HEK293 (cell line): ENCODE measurements around the gene CAPN1.
A peak's percentile ranks its signal among the peaks of the same experiment; 100 is the strongest.

Source experiments
- CTCF ChIA-PET: fragments of 350-600 bp; formaldehyde crosslinking; extraction: SDS; loops from one replicate; lab custom pipeline; 2021; ENCODE audit warnings: antibody characterized with exemption; lab: Yijun Ruan, JAX
- POLR2A ChIA-PET: fragments of 300-600 bp; formaldehyde crosslinking; extraction: SDS; loops from one replicate; lab custom pipeline; 2020; ENCODE audit warnings: antibody characterized with exemption, inconsistent platforms; lab: Yijun Ruan, JAX
- H3K27ac ChIP-seq: fragments of 200-500 bp; sonication (Bioruptor generic); 2 replicates; pipeline ENCODE4 v1.5.1; 2014; ENCODE audit warnings: low read depth, low read length, control low read depth, inconsistent platforms; ENCODE audit errors: extremely low read depth
- H3K36me3 ChIP-seq, 2 experiments: fragments of 200-500 bp in 1 of 2; sonication (Bioruptor generic) in 1 of 2; 1 replicate in 1 of 2; 2 replicates in 1 of 2; pipeline ENCODE4 v1.5.1; 2014 to 2017; ENCODE audit warnings: inconsistent platforms in 2 of 2, low read length in 2 of 2; ENCODE audit not compliant: control insufficient read depth in 2 of 2, insufficient read depth in 1 of 2
- H3K4me1 ChIP-seq: fragments of 200-500 bp; sonication (Bioruptor generic); 2 replicates; pipeline ENCODE4 v1.5.1; 2014; ENCODE audit warnings: mild to moderate bottlenecking, low read length, inconsistent platforms; ENCODE audit not compliant: control insufficient read depth, insufficient read depth
- H3K4me3 ChIP-seq: 2 replicates; pipeline ENCODE4 v1.5.1; 2011; ENCODE audit warnings: low read depth, mild to moderate bottlenecking, control low read depth, low read length, moderate library complexity
- H3K9me3 ChIP-seq: fragments of 200-500 bp; sonication (Bioruptor generic); 2 replicates; pipeline ENCODE4 v1.5.1; 2014; ENCODE audit warnings: low read depth, low read length, inconsistent platforms; ENCODE audit not compliant: control insufficient read depth, insufficient read depth
- HOXD13 ChIP-seq: sonication (generic); formaldehyde crosslinking; IDR thresholded peaks from 2 replicates; pipeline ENCODE4 v1.8.0; 2022; ENCODE audit warnings: missing genetic modification reagents, borderline replicate concordance
- IKZF3 ChIP-seq: fragments of 450-650 bp; IDR thresholded peaks from 2 replicates; pipeline ENCODE4 v1.5.0; 2018; ENCODE audit warnings: missing biosample characterization, mild to moderate bottlenecking, missing genetic modification characterization, moderate library complexity
- PRDM10 ChIP-seq: fragments of 450-650 bp; formaldehyde crosslinking; IDR thresholded peaks from 2 replicates; pipeline ENCODE4 v1.5.1; 2016; ENCODE audit warnings: missing biosample characterization, missing genetic modification characterization
- SALL2 ChIP-seq: fragments of 450-650 bp; formaldehyde crosslinking; IDR thresholded peaks from 2 replicates; pipeline ENCODE4 v1.5.0; 2017; ENCODE audit warnings: missing biosample characterization, mild to moderate bottlenecking, missing genetic modification characterization, borderline replicate concordance
- ZBTB8A ChIP-seq: fragments of 450-650 bp; formaldehyde crosslinking; IDR thresholded peaks from 2 replicates; pipeline ENCODE4 v1.5.1; 2016; ENCODE audit warnings: missing biosample characterization, missing genetic modification characterization
- ZNF274 ChIP-seq, 2 experiments: fragments of 200-500 bp in 1 of 2; fragments of 450-650 bp in 1 of 2; sonication (Bioruptor generic) in 1 of 2; formaldehyde crosslinking in 1 of 2; IDR thresholded peaks; 2 replicates each; pipeline versions ENCODE4 v1.5.1 to v1.6.1; 2014 to 2016; ENCODE audit warnings: borderline replicate concordance in 1 of 2, inconsistent platforms in 1 of 2, low read length in 1 of 2, missing biosample characterization in 1 of 2, missing genetic modification characterization in 1 of 2
- ZNF335 ChIP-seq: fragments of 450-650 bp; formaldehyde crosslinking; conservative IDR thresholded peaks from 2 replicates; pipeline ENCODE4 v1.5.1; 2016; ENCODE audit warnings: missing biosample characterization, missing genetic modification characterization
- ZNF433 ChIP-seq: fragments of 450-650 bp; formaldehyde crosslinking; IDR thresholded peaks from 2 replicates; pipeline ENCODE4 v1.5.1; 2016; ENCODE audit warnings: missing biosample characterization, missing genetic modification characterization, low read depth
- ZNF548 ChIP-seq: fragments of 450-650 bp; formaldehyde crosslinking; IDR thresholded peaks from 2 replicates; pipeline ENCODE4 v1.5.1; 2016; ENCODE audit warnings: missing biosample characterization, missing genetic modification characterization
- ZNF555 ChIP-seq: fragments of 450-650 bp; formaldehyde crosslinking; conservative IDR thresholded peaks from 2 replicates; pipeline ENCODE4 v1.5.1; 2017; ENCODE audit warnings: missing biosample characterization, mild to moderate bottlenecking, missing genetic modification characterization, inconsistent platforms
- ZNF596 ChIP-seq: fragments of 450-650 bp; IDR thresholded peaks from 2 replicates; pipeline ENCODE4 v1.5.0; 2018; ENCODE audit warnings: missing biosample characterization, mild to moderate bottlenecking, missing genetic modification characterization, moderate library complexity
- ZNF600 ChIP-seq: fragments of 450-650 bp; formaldehyde crosslinking; IDR thresholded peaks from 2 replicates; pipeline ENCODE4 v1.5.1; 2016; ENCODE audit warnings: missing biosample characterization, missing genetic modification characterization
- ZNF692 ChIP-seq: fragments of 450-650 bp; formaldehyde crosslinking; IDR thresholded peaks from 2 replicates; pipeline ENCODE4 v1.5.1; 2016; ENCODE audit warnings: missing biosample characterization, missing genetic modification characterization
- ZSCAN18 ChIP-seq: fragments of 450-650 bp; formaldehyde crosslinking; IDR thresholded peaks from 2 replicates; pipeline ENCODE4 v1.5.1; 2016; ENCODE audit warnings: missing biosample characterization, missing genetic modification characterization
- ZXDB ChIP-seq: fragments of 450-650 bp; formaldehyde crosslinking; IDR thresholded peaks from 2 replicates; pipeline ENCODE4 v1.5.1; 2016; ENCODE audit warnings: missing biosample characterization, missing genetic modification characterization

Gene CAPN1

GRCh38 chr11:65182258-65183170 is 786 bp downstream of the CAPN1 start:
- POLR2A ChIA-PET: interaction anchor here (0.7 to 2.8 kb wide), 11 partner anchors 35 to 404 kb away, joined by 3 to 23 read pairs (median 6); partner anchors contain the start of genes FAU, MRPL49, POLA2 and TM7SF2
- TF ChIP-seq PRDM10 (tag by site-specific recombination) (peak; percentile 38; the same call in 1 of the 2 replicates), ZNF548 (no peak), SALL2 (tag by site-specific recombination) (no peak), ZNF274 (IDR thresholded peaks at IDR 0.05; ENCODE audit: low read length) (no peak), ZNF274 (tag by site-specific recombination; IDR thresholded peaks at IDR 0.05; ENCODE audit: borderline replicate concordance) (no peak), IKZF3 (tag by site-specific recombination) (no peak), ZBTB8A (no peak), ZNF555 (tag by site-specific recombination) (no peak), ZSCAN18 (tag by site-specific recombination) (no peak), ZNF692 (tag by site-specific recombination) (peak; percentile 14; the same call in 1 of the 2 replicates), ZXDB (tag by site-specific recombination) (0 out of 2 replicates have a peak, but pooled peaks have one; percentile 9), ZNF335 (tag by site-specific recombination) (peak; percentile 78), HOXD13 (CRISPR knock-in tag) (no peak), ZNF433 (tag by site-specific recombination) (no peak)
- TF ChIP-seq, all 188 proteins: peak for 4
- CTCF ChIA-PET: interaction anchor here (0.6 to 2.0 kb wide), 9 partner anchors 14 to 218 kb away, joined by 3 to 6 read pairs (median 3); partner anchors contain the start of gene ZNHIT2
- Histone ChIP-seq H3K36me3 (peaks cover 0 to 42% of the 10 kb centered on the region in 2 experiments; a peak in 1 of 3 replicates), H3K9me3 (no peaks in the 10 kb centered on the region), H3K4me3 (peak overlapping the region; percentile 91), H3K27ac (peak overlapping the region; percentile 80; the same call in 1 of the 2 replicates), H3K4me1 (no peaks in the 10 kb centered on the region)

- TF ChIP-seq ZNF596 (tag by site-specific recombination): no peak
- 0 out of 2 replicates have a peak, but pooled peaks have one; percentile 47 for TF ChIP-seq ZNF600 (tag by site-specific recombination)
- H3K4me1 ChIP-seq: no peaks in the 10 kb centered on the region
- no peaks in the 10 kb centered on the region for H3K9me3 ChIP-seq
- ChIA-PET POLR2A (interaction anchor here (1.0 to 2.8 kb wide), 2 partner anchors 9 to 48 kb away, joined by 3 to 19 read pairs; no protein-coding TSS in a partner anchor), CTCF (interaction anchor here (0.6 to 1.1 kb wide), 3 partner anchors 13 to 66 kb away, joined by 3 to 5 read pairs (median 5); partner anchors contain the start of gene ZNHIT2)
- peaks cover 0 to 50% of the 10 kb centered on the region in 2 experiments; a peak in 1 of 3 replicates for H3K36me3 ChIP-seq
- no peak overlapping the region for H3K4me3 ChIP-seq
- no peak overlapping the region for H3K27ac ChIP-seq
Observed at GRCh38 chr11:65183201-65183891, 1.6 kb downstream of the CAPN1 start.
